ENCODE results near the gene ERGIC1. TPM values are rescaled to one million over a fixed set of nuclear protein-coding genes. Genes with fewer than 3 reads are reported as not detected.

ERGIC1 gene
- total and polyA plus RNA-seq, 8 donors: 116 to 229 (median 125) TPM

- no peaks in the 10 kb centered on the region for H3K27me3 ChIP-seq
- intact Hi-C loops (cut with DNase I): loop anchor here in 1 of 2 donors (10.0 kb wide), 1 partner anchor 90 kb away; the partner anchor contains the start of gene DUSP1
- no peak for DNase-seq
- H3K36me3 ChIP-seq: no peaks in the 10 kb centered on the region
- no peaks in the 10 kb centered on the region for H3K9me3 ChIP-seq
- no peak for TF ChIP-seq CTCF (IDR thresholded peaks at IDR 0.05)
- peaks cover 40 to 77% of the 10 kb centered on the region in 2 donors for H3K4me1 ChIP-seq
- no peak for ATAC-seq
- H3K27ac ChIP-seq: no peak overlapping the region
- H3K4me3 ChIP-seq: no peak overlapping the region
Observed at GRCh38 chr5:172864747-172865146, 30.7 kb downstream of the ERGIC1 start.

GRCh38 chr5:172866378-172866777 is 32.3 kb downstream of the ERGIC1 start:
- H3K9me3 ChIP-seq: no peaks in the 10 kb centered on the region
- no peaks in the 10 kb centered on the region for H3K36me3 ChIP-seq
- no peak overlapping the region for H3K27ac ChIP-seq
- peaks cover 41 to 77% of the 10 kb centered on the region in 2 donors for H3K4me1 ChIP-seq
- intact Hi-C loops (cut with DNase I): loop anchor here in 1 of 2 donors (10.0 kb wide), 1 partner anchor 92 kb away; the partner anchor contains the start of gene DUSP1
- no peak for TF ChIP-seq CTCF (IDR thresholded peaks at IDR 0.05)
- H3K4me3 ChIP-seq: no peak overlapping the region
- ATAC-seq (no peak), DNase-seq (no peak)
- no peaks in the 10 kb centered on the region for H3K27me3 ChIP-seq

- Histone ChIP-seq H3K27me3 (no peaks in the 10 kb centered on the region), H3K4me1 (peaks cover 38 to 77% of the 10 kb centered on the region in 2 donors), H3K4me3 (no peak overlapping the region), H3K36me3 (no peaks in the 10 kb centered on the region), H3K27ac (peak overlapping the region in 1 of 2 donors; percentile 86), H3K9me3 (no peaks in the 10 kb centered on the region)
- no peak for TF ChIP-seq CTCF (IDR thresholded peaks at IDR 0.05)
- DNase-seq (no peak), ATAC-seq (no peak)
- intact Hi-C loops (cut with DNase I): loop anchor here in 1 of 2 donors (10.0 kb wide), 1 partner anchor 92 kb away; the partner anchor contains the start of gene DUSP1
Observed at GRCh38 chr5:172866802-172867748, 33.0 kb downstream of the ERGIC1 start.

GRCh38 chr5:172867761-172868435 is 33.8 kb downstream of the ERGIC1 start:
- no peak for TF ChIP-seq CTCF (IDR thresholded peaks at IDR 0.05)
- Histone ChIP-seq H3K36me3 (no peaks in the 10 kb centered on the region), H3K9me3 (no peaks in the 10 kb centered on the region), H3K27ac (peak overlapping the region; percentile 84 to 86), H3K27me3 (no peaks in the 10 kb centered on the region), H3K4me3 (no peak overlapping the region), H3K4me1 (peaks cover 43 to 78% of the 10 kb centered on the region in 2 donors)
- DNase-seq (no peak), ATAC-seq (no peak)
- intact Hi-C loops (cut with DNase I): loop anchor here in 1 of 2 donors (10.0 kb wide), 1 partner anchor 93 kb away; the partner anchor contains the start of gene DUSP1

Measured in left lung (tissue), 10 donors.